ENCODE measurements around the gene GLRA2.

GLRA2 gene

DNA sequence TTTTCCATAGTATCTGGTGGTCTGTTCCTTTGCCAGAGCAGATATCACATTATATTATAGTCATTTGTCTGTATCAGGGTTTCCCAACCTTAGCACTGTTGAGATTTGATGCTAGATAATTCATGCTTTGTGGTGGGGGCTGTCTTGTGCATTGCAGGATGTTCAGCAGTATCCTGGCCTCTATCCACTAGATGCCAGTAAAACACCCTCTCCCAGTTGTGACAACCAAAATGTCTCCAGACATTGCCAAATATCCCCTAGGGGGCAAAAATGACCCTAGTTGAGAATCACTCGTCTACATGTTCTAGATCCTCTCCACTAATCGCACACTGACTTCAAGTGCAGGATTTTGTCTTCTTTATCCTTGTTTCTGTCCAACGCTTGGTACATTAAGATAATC is 182.8 kb downstream of the GLRA2 start:
- no peak for DNase-seq

DNA sequence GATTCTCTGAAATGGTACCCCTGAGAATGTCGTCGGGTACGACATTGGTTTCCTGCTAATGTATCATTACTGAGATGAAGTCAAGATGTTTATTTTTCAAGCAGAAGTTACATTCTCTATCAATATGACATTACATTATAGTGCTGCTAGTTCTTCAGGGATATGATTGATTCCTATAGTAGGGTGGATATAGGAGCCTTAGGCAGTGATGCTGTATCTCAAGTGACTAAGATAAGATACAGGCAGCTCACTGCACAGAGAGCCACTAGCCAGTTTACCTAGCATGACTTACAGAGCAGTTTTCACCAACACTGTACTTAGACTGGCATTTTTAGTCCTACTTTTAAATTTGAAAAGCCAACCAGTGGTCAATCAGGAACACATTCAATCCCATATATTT is 188.6 kb downstream of the GLRA2 start:
- DNase-seq = no peak

DNA sequence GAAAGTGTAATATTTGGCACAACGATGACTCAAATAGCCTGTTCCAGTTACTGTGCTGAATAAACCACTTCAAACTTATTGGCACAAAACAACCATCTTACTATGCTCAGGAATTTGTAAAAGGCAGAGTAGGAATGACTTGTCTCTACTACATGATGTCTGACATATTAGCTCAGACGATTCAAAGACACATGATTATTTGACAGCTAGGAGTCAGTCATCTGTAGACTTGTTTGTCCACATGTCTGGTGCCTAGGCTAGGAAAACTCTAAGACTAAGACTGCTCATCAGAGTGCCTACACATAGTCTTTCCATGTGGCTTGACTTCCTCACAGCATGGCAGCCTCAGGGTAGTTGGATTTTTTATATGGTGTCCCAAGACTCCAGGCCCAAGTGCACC is 189.1 kb downstream of the GLRA2 start:
- no peak for DNase-seq

DNA sequence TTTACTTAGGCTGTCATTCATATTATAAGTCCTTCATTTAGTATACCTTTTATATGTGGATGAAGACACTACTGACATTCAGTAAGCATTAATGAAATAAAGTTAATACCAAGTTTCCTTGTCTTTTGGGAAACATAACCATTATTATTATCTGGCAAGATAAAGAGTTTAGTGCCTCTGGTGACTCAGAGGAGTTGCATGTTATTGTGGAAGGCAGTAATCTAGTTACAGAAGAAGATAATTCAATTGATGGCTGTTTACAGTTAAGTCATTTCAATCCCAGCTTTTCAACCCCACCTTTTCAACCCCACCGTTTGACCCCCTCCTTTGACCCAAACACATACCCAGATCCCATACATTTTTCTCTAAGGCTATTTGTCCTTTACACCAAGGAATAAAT is 199.7 kb downstream of the GLRA2 start:
- DNase-seq = no peak

DNA sequence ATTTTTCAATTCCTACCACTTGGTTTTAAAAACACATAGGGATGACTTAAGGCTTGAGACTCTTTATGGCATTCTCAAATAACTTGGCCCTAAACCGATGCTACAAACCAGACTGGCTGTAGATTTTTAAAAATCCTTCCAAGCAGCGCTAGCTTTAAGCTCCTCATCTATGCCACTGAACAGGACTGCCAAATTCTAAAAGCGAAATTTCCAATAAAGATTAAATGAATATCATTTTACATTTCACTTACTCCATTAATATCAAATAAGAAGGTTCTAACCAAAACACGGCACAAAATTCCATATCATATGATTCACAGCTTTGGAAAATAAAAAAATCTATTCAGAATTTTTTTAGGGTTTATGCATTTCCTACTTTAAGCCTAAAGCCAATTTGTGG is 209.3 kb downstream of the GLRA2 start:
- no peak for DNase-seq

- no peak for DNase-seq
Observed at GRCh38 chrX:14753441-14753840, 224.1 kb downstream of the GLRA2 start.

- no peak for DNase-seq
Observed at GRCh38 chrX:14758029-14758491, 228.7 kb downstream of the GLRA2 start.

- no peak for DNase-seq
Observed at GRCh38 chrX:14775416-14775815, 246.1 kb downstream of the GLRA2 start.

DNA sequence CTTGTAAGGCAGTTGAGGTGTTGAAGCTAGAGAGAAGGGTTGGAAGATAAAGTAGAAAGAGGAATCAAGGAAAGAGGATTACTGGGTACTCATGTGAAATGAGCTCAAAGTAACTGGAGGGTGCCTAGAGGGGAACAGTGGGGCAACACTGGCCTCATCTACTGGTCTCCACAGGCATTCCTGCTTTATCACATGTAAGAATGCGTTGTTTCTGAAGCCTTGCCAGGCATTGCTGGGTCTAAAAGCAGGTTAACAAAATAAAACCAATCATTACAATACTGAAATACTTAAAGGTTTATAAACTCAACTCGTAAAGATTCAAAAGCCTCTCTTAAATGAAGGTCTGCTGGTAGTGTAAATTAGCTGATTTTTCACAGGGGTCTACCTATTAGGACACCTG is 247.6 kb downstream of the GLRA2 start:
- no peak for DNase-seq

GRCh38 chrX:14777525-14777924 is 248.2 kb downstream of the GLRA2 start:
- no peak for DNase-seq

- DNase-seq = no peak
Observed at GRCh38 chrX:14779580-14779979, 250.2 kb downstream of the GLRA2 start.

Data from NCI-H1092 (cell line).